ENCODE data around the gene ATXN7L1. TPM values are rescaled to one million over a fixed set of nuclear protein-coding genes. Genes with fewer than 3 reads are reported as not detected.

The ATXN7L1 gene, protein sequence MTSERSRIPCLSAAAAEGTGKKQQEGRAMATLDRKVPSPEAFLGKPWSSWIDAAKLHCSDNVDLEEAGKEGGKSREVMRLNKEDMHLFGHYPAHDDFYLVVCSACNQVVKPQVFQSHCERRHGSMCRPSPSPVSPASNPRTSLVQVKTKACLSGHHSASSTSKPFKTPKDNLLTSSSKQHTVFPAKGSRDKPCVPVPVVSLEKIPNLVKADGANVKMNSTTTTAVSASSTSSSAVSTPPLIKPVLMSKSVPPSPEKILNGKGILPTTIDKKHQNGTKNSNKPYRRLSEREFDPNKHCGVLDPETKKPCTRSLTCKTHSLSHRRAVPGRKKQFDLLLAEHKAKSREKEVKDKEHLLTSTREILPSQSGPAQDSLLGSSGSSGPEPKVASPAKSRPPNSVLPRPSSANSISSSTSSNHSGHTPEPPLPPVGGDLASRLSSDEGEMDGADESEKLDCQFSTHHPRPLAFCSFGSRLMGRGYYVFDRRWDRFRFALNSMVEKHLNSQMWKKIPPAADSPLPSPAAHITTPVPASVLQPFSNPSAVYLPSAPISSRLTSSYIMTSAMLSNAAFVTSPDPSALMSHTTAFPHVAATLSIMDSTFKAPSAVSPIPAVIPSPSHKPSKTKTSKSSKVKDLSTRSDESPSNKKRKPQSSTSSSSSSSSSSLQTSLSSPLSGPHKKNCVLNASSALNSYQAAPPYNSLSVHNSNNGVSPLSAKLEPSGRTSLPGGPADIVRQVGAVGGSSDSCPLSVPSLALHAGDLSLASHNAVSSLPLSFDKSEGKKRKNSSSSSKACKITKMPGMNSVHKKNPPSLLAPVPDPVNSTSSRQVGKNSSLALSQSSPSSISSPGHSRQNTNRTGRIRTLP
- 7.2 and 10.3 TPM in 2 replicates for total RNA-seq

DNA sequence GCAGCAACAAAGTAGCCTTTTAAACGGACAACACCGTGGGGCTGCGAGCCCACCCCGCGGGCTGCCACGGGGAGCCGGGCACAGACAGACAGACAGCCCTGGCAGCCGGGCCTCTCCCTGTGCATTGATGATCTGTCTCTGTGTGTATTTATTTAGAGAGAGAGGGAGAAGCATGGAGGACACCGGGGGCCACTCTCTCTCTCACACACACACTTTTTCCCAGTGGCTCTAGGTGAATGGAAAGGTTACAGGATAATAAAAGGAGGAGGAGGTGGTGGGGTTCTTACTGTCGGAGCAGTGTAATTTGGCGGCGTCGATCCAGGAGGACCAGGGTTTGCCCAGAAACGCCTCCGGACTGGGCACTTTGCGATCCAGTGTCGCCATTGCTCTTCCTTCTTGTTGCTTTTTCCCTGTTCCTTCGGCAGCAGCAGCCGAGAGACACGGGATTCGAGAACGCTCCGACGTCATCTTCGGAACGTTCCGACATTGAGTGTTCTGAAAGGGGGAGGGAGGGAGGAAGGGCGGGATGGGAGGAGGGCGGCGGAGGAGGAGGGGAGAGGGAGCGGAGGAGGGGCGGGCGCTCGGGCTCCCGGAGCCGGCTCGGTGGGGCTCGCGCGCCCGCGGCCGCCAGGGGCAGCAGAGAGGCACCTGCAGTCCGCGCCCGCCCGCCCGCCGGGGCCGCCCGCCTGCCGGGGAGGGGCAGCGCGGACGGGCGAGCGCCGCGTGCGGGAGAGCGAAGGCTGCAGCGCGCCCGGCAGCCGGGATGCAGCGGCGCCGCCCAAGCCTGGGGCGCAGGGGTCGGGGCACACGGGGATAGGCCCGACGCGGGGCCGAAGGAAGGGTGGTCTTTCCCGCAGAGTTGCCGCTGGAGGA is at the start of gene ATXN7L1:
Gene ATXN7L1, minus strand, starts transcription at position 509 of the 873 bp plus-strand sequence. Its CDS starts 41 bp downstream, at position 468.

GRCh38 chr7:105581066-105581811 is 295.2 kb downstream of the ATXN7L1 start, which contains the start of gene EFCAB10:
TSS of gene EFCAB10 (minus strand) at chr7:105581493. CDS start at chr7:105581463, 30 bp downstream.

Other genes starting within 250 kb of the ATXN7L1 start
- gene CDHR3, start 86.7 kb upstream of the ATXN7L1 start, total RNA-seq, result 1.3 and 5.2 TPM in 2 replicates
- 37.4 and 49.1 TPM in 2 replicates for gene SYPL1, start 235.7 kb upstream of the ATXN7L1 start, total RNA-seq